Inflammatory macrophage (primary cell): ENCODE data around the gene SNAP25.

Experiments used
- DNase-seq, 2 donors: peaks; one replicate each; pipeline ENCODE4 v3.0.0-alpha.2; 2020 to 2022

SNAP25 gene

GRCh38 chr20:10217721-10218410 is 764 bp upstream of the SNAP25 start:
- peak; percentile 38 to 42 for DNase-seq

GRCh38 chr20:10219452-10219791 is 792 bp downstream of the SNAP25 start:
- peak; percentile 50 to 72 for DNase-seq

GRCh38 chr20:10219993-10220750 is 1.5 kb downstream of the SNAP25 start:
- no peak for DNase-seq

GRCh38 chr20:10221021-10221420 is 2.4 kb downstream of the SNAP25 start:
- DNase-seq, result no peak

- peak in 1 of 2 donors; percentile 4 for DNase-seq
Observed at GRCh38 chr20:10225439-10226060, 6.9 kb downstream of the SNAP25 start.

- DNase-seq, result no peak
Observed at GRCh38 chr20:10228330-10228729, 9.7 kb downstream of the SNAP25 start.

GRCh38 chr20:10231290-10231689 is 12.7 kb downstream of the SNAP25 start:
- no peak for DNase-seq

- no peak for DNase-seq
Observed at GRCh38 chr20:10236540-10237533, 18.2 kb downstream of the SNAP25 start.

GRCh38 chr20:10239954-10240353 is 21.3 kb downstream of the SNAP25 start:
- DNase-seq, result peak in 1 of 2 donors; percentile 25

GRCh38 chr20:10240655-10241054 is 22.0 kb downstream of the SNAP25 start:
- DNase-seq, result no peak

- DNase-seq, result no peak
Observed at GRCh38 chr20:10242166-10242565, 23.5 kb downstream of the SNAP25 start.

- DNase-seq, result no peak
Observed at GRCh38 chr20:10247440-10247839, 28.8 kb downstream of the SNAP25 start.

GRCh38 chr20:10249048-10249770 is 30.6 kb downstream of the SNAP25 start:
- DNase-seq, result no peak

- DNase-seq, result no peak
Observed at GRCh38 chr20:10249822-10250221, 31.2 kb downstream of the SNAP25 start.

GRCh38 chr20:10250902-10251301 is 32.3 kb downstream of the SNAP25 start:
- no peak for DNase-seq

- DNase-seq, result peak in 1 of 2 donors; percentile 24
Observed at GRCh38 chr20:10253780-10254179, 35.1 kb downstream of the SNAP25 start.

GRCh38 chr20:10255846-10256245 is 37.2 kb downstream of the SNAP25 start:
- DNase-seq, result no peak

GRCh38 chr20:10259166-10259565 is 40.5 kb downstream of the SNAP25 start:
- DNase-seq, result no peak

GRCh38 chr20:10260316-10260715 is 41.7 kb downstream of the SNAP25 start:
- DNase-seq, result no peak

- DNase-seq, result no peak
Observed at GRCh38 chr20:10261702-10262101, 43.1 kb downstream of the SNAP25 start.

GRCh38 chr20:10263385-10264165 is 44.9 kb downstream of the SNAP25 start:
- DNase-seq, result no peak
